HG03139 (cell line): ENCODE measurements around the gene KRTAP12-1.

Source experiments
- ATAC-seq: cut with Tn5 transposase; IDR thresholded peaks from one replicate; pipeline ENCODE4 v1.9.1; 2021; ENCODE audit not compliant: unreplicated experiment

Gene KRTAP12-1

DNA sequence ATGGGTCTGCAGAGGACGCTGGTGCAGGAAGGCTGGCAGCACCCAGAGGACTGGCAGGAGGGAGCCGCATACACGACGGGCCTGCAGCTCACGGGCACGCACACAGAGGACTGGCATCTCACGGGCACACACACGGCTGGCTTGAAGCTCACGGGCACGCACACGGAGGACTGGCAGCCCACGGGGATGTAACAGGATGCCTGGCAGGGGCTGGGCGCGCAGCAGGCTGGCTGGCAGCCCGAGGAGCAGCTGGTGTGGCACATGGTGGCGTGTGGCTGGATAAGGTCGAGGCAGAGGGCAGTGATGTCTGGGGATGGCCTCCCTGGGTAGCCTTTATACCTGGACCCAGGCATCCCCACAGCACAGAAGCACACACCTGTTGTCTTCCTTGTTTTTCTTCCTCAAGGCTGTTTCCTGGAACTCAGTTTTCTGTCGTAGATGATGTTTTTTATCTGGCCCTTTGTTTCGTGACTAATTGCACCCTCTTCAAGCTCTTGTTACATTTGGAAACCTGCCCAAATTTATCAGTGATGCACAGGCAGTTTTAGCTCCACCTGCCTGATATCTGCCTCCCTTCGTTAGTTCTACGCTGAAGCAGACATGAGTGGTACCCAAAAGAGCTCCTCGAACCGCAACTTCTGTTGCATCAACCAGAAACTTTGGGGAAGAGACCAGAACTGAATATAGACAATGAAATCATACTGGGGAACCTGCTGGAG, at the start of gene KRTAP12-1:
Gene KRTAP12-1 (minus strand): TSS at position 303 of the 719 bp plus-strand sequence. CDS start 40 bp downstream, at position 263.
- no peak for ATAC-seq

- no peak for ATAC-seq
Measured at GRCh38 chr21:44730951-44731579, 49.1 kb upstream of the KRTAP12-1 start.

- no peak for ATAC-seq
Measured at GRCh38 chr21:44730028-44730395, 48.0 kb upstream of the KRTAP12-1 start.

DNA sequence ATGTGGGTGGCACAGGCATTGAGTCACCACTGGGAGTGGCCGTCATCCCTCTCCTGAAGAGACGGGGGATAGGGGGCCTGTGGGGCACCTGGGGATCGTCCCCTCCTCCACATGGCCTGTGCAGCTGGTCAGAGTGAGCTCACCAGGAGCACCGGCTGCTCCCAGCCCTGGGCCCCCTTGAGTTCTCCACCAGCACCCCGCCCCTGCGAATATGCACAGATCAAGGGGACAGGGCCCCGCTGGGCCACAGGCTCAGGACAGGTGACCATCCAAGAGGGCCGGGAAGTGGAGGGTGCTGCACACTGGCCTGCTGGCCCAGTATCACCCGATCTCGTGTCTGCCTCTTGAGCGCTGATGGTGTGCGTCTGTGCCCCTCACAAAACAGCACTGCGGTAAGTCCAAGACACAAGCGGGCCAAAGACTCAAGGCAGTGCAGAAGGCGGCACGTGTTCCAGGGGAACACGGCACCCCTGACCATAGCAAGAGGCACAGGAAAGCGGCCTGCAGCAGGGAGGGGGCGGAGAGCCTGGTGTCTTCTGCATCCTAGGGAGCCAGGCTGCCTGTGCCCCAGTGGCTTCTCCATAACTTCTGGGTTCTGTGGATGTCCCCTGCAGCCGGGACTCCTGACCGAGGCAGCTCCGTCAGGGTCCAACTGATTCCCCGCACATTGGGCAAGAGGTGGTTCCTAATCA, 47.5 kb upstream of the KRTAP12-1 start:
- no peak for ATAC-seq

GRCh38 chr21:44728716-44729115, 46.8 kb upstream of the KRTAP12-1 start:
- no peak for ATAC-seq

DNA sequence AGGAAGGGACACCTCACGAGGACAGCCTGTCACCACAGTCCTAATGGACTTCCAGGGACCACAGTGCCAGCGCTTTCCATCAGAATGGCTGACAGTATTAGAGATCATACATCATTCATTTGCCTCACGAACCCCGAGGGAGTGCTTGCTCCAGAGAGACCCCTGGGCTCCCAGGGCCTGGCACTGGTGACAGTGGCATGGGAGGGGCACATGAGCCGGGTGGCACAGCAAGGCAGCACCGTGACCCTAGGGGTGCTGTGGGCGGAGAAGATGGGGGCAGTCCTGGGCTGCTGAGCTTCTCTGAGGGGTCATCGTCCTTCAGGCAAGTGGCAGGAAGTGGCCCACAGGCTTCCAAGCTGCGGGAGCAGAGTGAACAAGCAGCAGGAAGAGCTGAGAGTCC, 45.8 kb upstream of the KRTAP12-1 start:
- ATAC-seq: no peak

- ATAC-seq: no peak
Measured at GRCh38 chr21:44727321-44727720, 45.4 kb upstream of the KRTAP12-1 start.

- no peak for ATAC-seq
Measured at GRCh38 chr21:44726826-44727225, 44.9 kb upstream of the KRTAP12-1 start.

- ATAC-seq: no peak
Measured at GRCh38 chr21:44724926-44725325, 43.0 kb upstream of the KRTAP12-1 start.

DNA sequence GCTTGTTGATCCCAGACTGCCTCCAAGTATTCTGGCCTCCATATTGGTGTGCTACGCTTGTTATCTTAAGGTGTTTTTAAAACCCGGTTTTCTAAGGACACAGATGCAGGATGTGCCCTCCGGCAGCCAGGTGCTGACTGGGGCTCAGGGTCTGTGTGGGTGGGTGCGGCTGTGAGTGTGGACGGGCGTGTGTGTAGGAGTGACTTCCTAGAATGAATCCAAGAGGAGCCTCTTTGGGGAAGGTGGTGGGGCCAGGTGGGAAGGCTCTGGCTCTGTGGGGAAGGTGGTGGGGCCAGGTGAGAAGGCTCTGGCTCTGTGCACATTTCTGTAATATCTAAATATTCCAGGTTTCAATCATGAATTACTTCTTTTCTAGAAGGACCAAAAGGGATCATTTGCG, 42.2 kb upstream of the KRTAP12-1 start:
- ATAC-seq: no peak

- no peak for ATAC-seq
Measured at GRCh38 chr21:44723177-44724131, 41.5 kb upstream of the KRTAP12-1 start.

DNA sequence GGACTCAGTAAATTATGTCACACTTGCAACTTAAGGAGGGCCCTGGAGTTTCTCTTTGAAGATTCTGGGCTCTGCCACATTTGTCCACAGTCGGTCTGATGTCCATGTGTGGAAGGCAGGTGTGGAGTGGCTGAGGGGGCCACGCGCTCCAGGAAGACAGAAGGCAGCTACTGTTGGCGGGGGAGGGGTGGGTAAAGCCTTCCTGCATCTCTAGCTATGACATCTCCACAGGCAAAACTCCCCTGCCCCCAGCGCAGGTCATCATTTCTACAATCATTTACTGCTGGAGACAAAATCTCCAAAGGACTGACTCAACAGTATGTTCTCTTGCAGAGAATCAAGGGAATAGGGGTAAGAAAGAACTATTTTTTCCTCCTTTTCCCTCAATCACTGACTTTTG, 40.8 kb upstream of the KRTAP12-1 start:
- no peak for ATAC-seq

GRCh38 chr21:44720170-44720569, 38.2 kb upstream of the KRTAP12-1 start:
- ATAC-seq: no peak

DNA sequence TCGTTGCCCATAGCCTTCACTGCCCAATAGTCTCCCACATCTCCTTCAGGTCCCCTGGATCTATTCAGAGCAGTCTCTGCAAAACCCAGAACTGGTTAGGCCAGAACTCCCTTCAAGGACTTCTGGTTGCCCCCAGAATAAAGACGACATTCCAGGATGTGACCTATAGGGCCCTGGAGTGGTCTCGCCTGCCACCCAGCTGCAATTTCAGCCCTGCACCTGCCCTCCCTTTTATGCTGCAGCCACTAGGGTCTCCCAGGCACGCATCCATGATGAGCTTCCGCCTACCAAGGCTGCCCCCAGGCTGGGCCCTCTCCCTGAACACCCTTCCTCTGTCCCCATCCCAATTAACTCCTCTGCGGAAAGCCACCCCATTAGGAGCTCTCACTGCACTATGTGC, 36.6 kb upstream of the KRTAP12-1 start:
- no peak for ATAC-seq

DNA sequence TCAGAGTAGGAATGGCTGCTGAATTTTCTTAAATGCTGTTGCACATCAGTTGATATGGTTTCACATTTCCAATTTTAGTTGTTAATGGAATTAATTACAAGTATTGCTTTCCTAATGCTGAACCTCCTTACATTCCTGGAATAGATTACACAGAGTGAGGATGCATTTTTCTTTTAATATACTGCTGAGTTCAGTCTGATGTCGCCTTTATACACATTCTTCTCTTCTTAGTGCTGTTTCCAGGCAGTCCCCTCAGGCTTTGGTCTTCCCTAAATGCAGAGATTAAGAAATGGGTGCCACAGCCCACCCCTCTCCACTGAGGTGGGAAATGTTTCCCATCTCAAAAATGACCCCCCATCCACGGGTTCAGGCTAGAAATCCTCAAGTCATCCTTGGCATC, 36.1 kb upstream of the KRTAP12-1 start:
- no peak for ATAC-seq

DNA sequence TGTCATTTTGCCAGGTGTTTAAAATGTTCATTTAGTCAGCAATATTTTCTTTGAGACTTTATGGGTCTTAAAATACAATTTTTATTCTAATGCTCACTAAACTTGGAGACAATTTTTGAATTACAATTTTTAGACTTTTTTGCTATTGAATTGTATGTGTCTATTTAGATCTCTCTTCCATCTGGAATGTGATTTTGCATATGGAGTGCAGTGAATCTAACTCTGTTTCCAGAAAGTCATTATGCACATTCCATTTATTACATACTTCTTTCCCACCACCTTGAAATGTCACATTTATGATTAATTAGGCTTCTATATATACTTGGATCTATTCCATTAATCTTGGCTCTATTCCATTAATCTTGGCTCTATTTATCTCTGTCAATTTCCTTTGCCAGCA, 35.0 kb upstream of the KRTAP12-1 start:
- no peak for ATAC-seq

DNA sequence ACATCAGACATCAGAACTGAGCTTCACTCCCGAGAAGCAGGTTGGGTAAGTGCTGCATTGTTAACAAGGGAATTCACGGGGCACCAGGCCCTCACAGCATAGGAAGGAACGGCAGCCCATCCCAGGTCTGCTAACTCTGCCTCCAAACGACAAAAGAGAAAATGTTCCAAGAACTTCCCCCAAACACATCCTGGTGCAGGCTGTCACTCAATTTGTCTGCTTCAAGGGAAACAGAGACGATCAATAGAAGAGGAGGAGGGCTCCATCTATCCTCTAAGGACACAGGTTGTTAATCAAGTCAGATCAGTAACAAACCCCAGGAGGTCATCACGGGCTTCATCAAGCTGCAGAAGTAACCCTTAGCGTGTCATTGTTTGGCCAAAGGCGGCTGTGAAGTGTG, 32.9 kb upstream of the KRTAP12-1 start:
- ATAC-seq: no peak

- no peak for ATAC-seq
Measured at GRCh38 chr21:44713846-44714245, 31.9 kb upstream of the KRTAP12-1 start.

DNA sequence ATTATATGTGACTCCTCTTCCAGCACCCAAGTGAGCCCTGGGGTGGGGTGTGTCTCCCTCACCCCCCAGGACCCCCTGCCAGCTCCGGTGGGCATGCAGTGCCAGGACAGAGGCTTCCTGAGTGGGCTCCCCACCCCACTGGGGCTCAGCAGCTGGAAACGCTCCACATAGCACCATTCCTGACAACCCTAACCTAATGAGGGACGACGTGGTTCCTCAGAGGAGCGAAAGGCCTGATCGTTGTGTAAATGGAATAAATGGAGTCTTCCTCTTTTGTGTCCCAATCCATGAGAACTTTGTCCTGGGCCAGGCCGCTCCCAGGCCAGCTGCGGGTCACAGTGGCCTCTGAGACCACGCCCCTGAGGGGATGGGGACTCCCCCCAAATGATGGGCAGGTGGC, 31.2 kb upstream of the KRTAP12-1 start:
- no peak for ATAC-seq

GRCh38 chr21:44712203-44713028, 30.5 kb upstream of the KRTAP12-1 start:
- no peak for ATAC-seq
